ENCODE data around the gene FAM25G.
"Not testable (repeated sequence)": the region's sequence is repeated elsewhere in the genome, so short reads cannot be mapped to it uniquely, and the experiment has no call there.

- not testable (repeated sequence) for TF ChIP-seq CTCF, POLR2A (IDR thresholded peaks at IDR 0.05)
Observed at GRCh38 chr10:47472647-47473046, 18.9 kb downstream of the FAM25G start.

Data from lower leg skin (tissue), 3 donors.